Breast epithelium (tissue), 3 donors: ENCODE data around the gene NACAD.

Experiments
- POLR2A ChIP-seq: fragments of 450-650 bp; IDR thresholded peaks from one replicate; pipeline ENCODE4 v1.6.1; 2016; ENCODE audit warnings: antibody characterized with exemption, mild to moderate bottlenecking, moderate library complexity
- TF ChIP-seq, protein P1 (sequence below), 3 donors: fragments of 450-650 bp; IDR thresholded peaks; one replicate each; pipeline ENCODE4 v1.5.1; 2016 to 2017; ENCODE audit warnings: antibody characterized with exemption in 3 of 3, mild to moderate bottlenecking in 3 of 3, moderate library complexity in 3 of 3

DNA sequence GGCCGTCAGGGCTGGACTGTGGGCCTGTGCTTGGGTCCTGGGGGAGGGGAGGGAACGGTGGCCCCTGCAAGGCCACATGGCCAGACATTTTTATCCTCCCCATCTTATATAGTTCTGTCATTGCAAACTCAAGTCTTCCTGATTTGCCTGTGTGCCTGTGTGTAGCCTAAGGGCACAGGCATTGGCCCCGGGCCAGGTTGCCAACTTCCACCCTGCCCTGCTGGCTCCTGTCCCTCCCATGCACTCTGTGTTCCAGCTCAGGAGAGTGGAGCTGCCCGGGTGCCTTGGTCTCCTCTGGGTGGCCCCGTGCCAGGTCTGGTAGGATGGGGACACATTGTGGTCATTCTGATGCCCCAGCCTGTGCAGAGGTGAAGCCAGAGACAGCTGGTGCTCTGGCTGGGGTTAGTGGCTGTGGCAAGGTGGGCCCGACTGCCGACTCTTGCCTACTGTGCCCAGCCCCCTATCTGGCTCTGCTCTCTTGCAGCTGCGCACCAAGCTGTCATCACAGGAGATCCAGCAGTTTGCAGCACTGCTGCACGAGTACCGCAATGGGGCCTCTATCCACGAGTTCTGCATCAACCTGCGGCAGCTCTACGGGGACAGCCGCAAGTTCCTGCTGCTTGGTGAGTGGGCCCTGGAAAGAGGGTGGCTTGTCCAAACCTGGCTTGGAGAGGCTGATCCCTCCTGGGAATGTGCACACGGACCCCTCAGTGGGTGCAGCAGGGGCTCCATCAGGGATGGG lies 14.8 kb downstream of the NACAD start:
- TF ChIP-seq, protein P1, sequence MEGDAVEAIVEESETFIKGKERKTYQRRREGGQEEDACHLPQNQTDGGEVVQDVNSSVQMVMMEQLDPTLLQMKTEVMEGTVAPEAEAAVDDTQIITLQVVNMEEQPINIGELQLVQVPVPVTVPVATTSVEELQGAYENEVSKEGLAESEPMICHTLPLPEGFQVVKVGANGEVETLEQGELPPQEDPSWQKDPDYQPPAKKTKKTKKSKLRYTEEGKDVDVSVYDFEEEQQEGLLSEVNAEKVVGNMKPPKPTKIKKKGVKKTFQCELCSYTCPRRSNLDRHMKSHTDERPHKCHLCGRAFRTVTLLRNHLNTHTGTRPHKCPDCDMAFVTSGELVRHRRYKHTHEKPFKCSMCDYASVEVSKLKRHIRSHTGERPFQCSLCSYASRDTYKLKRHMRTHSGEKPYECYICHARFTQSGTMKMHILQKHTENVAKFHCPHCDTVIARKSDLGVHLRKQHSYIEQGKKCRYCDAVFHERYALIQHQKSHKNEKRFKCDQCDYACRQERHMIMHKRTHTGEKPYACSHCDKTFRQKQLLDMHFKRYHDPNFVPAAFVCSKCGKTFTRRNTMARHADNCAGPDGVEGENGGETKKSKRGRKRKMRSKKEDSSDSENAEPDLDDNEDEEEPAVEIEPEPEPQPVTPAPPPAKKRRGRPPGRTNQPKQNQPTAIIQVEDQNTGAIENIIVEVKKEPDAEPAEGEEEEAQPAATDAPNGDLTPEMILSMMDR (IDR thresholded peaks at IDR 0.05): no peak
- TF ChIP-seq POLR2A: no peak
